Ectodermal cell (in vitro differentiated cells): Measurements from ENCODE around the gene IL6.

ENCODE experiments used
- H3K27ac ChIP-seq: 2 replicates; pipeline ENCODE4 v1.7.0; 2013; ENCODE audit warnings: mild to moderate bottlenecking, low read depth, low read length; ENCODE audit not compliant: insufficient read depth, poor library complexity, severe bottlenecking
- H3K27me3 ChIP-seq: 2 replicates; pipeline ENCODE4 v1.7.0; 2013; ENCODE audit warnings: mild to moderate bottlenecking, low read length; ENCODE audit not compliant: insufficient read depth, control insufficient read depth, poor library complexity, severe bottlenecking
- H3K36me3 ChIP-seq: one replicate; pipeline ENCODE4 v1.7.0; 2013; ENCODE audit warnings: low read length; ENCODE audit not compliant: control insufficient read depth, insufficient read depth
- H3K4me1 ChIP-seq: one replicate; pipeline ENCODE4 v1.7.0; 2013; ENCODE audit warnings: low read length; ENCODE audit not compliant: control insufficient read depth, insufficient read depth
- H3K4me3 ChIP-seq: 2 replicates; pipeline ENCODE4 v1.7.0; 2013; ENCODE audit warnings: low read depth, low read length, control low read depth; ENCODE audit not compliant: insufficient read depth
- H3K9me3 ChIP-seq: 2 replicates; pipeline ENCODE4 v1.7.0; 2013; ENCODE audit warnings: mild to moderate bottlenecking, low read length, moderate library complexity; ENCODE audit not compliant: control insufficient read depth
- WGBS, 2 experiments: methylation state at CpG; one replicate each; pipeline ENCODE4 v1.1.7; 2013; ENCODE audit warnings: missing lambda C conversion rate in 2 of 2; 5-methylcytosine and 5-hydroxymethylcytosine counted together

The IL6 gene

GRCh38 chr7:22751341-22751740 lies 24.3 kb downstream of the IL6 start:
- 0% methylated on average over 1 of the region's 1 CpG for WGBS, 2 experiments
- H3K27me3 ChIP-seq, result no peaks in the 10 kb centered on the region
- H3K36me3 ChIP-seq, result no peaks in the 10 kb centered on the region
- H3K4me1 ChIP-seq, result no peaks in the 10 kb centered on the region
- H3K27ac ChIP-seq, result no peak overlapping the region
- no peak overlapping the region for H3K4me3 ChIP-seq
- peaks cover 2% of the 10 kb centered on the region for H3K9me3 ChIP-seq

DNA sequence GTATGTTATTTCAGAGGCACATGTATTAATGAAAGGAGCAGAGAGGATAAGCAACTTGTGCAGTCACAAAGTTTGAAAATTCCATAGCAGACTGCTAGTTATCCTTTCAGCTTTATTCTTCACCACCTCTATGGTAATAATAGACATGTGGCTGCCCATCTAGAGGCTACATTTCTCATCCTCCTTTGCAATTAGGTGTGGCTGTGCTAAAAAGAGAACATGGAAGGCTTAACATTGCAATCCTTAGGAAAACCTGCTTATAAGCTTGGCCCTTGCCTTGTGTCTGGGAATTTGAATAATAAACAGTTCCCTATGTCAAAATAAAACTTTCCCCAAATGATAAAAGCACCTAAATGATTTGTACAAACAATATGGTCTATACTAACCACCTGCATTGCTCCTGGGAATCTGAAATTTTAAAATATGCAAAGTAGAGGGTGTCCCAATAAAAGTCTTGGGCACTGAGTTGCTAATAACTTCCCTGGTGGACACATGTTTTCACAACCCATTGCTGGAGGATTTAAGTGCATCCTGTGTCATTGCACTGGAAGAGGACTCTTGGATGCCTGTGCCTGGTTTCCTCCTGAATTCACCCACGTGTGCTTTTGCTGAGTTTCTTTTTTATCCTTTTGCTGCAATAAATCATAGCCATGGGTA lies 30.5 kb downstream of the IL6 start:
- H3K36me3 ChIP-seq, result no peaks in the 10 kb centered on the region
- H3K9me3 ChIP-seq, result peaks cover 2% of the 10 kb centered on the region
- no peaks in the 10 kb centered on the region for H3K27me3 ChIP-seq
- H3K4me1 ChIP-seq, result no peaks in the 10 kb centered on the region
- H3K4me3 ChIP-seq, result no peak overlapping the region
- no peak overlapping the region for H3K27ac ChIP-seq
- 74 to 83% methylated on average over 1 of the region's 1 CpG for WGBS, 2 experiments

DNA sequence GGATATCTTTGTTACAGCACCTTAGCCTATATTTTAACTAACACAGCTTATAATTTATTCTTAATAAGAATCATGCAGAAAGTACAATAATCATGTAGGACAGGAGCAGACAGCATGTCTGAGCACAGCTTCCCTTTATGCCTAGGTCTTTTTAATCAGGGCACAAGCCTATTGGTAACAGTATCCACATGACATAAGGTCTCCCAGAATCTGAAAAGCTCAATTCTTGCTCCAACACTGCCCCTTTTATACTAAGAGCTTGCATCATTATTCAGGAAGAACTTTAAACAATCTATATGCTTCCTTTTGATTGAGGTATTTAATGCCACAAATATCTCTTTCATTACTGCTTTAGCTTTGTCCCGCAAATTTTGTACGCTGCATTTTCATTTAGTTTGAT lies 31.6 kb downstream of the IL6 start:
- Histone ChIP-seq H3K27me3 (no peaks in the 10 kb centered on the region), H3K27ac (no peak overlapping the region), H3K4me1 (no peaks in the 10 kb centered on the region), H3K4me3 (no peak overlapping the region), H3K9me3 (peaks cover 2% of the 10 kb centered on the region), H3K36me3 (no peaks in the 10 kb centered on the region)
- 94 to 100% methylated on average over 2 of the region's 2 CpGs for WGBS, 2 experiments

DNA sequence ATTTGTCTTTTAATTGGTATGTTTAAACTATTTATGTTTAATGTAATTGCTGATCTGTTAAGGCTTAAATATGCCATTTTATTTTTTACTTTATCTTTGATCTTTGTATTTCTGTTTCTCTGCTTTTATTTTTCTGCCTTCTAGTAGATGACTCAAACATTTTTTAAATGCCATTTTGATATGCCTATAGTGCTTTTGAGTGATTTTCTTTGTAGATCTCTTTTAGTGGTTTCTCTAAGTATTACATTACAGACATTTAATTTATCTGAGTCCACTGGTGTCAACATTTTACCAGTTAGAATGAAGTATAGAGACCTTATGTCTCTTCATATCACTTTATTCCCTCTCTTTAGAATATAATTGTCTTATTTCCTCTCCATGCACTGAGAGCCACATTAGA lies 32.7 kb downstream of the IL6 start:
- H3K4me3 ChIP-seq, result no peak overlapping the region
- H3K4me1 ChIP-seq, result no peaks in the 10 kb centered on the region
- H3K9me3 ChIP-seq, result peaks cover 2% of the 10 kb centered on the region
- H3K36me3 ChIP-seq, result no peaks in the 10 kb centered on the region
- H3K27me3 ChIP-seq, result no peaks in the 10 kb centered on the region
- H3K27ac ChIP-seq, result no peak overlapping the region

DNA sequence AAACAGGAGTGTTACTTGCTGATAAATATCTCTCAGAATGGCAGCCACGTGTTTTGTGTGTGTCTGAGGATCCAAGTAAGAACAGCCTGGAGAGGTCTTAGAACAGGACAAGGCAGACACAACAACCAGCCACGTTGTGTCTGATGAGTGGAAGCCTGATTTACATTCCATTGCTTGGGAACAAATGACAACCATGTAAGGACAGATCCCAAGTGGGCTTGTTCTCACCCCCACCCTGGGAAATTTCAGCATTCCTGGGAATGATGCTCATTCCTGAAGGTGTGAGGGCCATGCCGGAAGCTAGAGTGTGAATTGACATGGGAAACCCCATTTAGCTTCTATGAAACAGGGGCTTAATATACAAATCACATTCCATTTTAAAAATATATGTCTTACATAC lies 35.9 kb downstream of the IL6 start:
- WGBS, 2 experiments, result 83 to 86% methylated on average over 3 of the region's 3 CpGs
- no peak overlapping the region for H3K27ac ChIP-seq
- no peak overlapping the region for H3K4me3 ChIP-seq
- no peaks in the 10 kb centered on the region for H3K27me3 ChIP-seq
- H3K4me1 ChIP-seq, result no peaks in the 10 kb centered on the region
- H3K36me3 ChIP-seq, result no peaks in the 10 kb centered on the region
- no peaks in the 10 kb centered on the region for H3K9me3 ChIP-seq

GRCh38 chr7:22765609-22766008 lies 38.6 kb downstream of the IL6 start:
- H3K4me3 ChIP-seq, result no peak overlapping the region
- H3K9me3 ChIP-seq, result no peaks in the 10 kb centered on the region
- no peaks in the 10 kb centered on the region for H3K36me3 ChIP-seq
- no peaks in the 10 kb centered on the region for H3K27me3 ChIP-seq
- no peaks in the 10 kb centered on the region for H3K4me1 ChIP-seq
- no peak overlapping the region for H3K27ac ChIP-seq
- 84 to 86% methylated on average over 4 of the region's 4 CpGs for WGBS, 2 experiments

DNA sequence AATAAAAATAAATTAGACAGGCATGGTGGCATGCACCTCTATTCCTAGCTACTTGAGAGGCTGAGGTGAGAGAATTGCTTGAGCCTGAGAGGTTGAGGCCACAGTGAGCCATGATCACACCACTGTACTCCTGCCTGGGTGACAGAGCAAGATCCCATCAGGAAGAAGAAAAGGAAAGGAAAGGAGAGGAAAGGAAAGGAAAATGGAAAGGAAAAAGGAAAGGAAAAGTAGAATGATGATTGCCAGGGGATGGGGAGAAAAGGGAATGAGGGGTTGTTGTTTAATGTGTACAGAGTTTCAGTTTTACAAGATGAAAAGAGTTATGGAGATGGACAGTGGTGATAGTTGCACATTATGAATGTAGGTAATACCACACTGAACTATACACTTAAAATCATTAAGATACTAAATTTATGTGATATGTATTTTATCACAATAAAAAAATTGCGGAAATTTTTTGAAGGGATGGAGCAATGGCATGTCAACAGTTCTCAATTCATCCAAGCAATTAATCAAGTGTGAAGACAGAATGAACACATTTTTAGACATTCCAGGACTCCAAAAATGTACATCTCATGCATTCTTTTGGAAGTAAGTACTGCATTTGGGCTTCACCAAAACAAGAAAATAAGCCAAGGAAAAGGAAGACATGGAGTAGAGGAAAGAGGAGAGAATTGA lies 44.3 kb downstream of the IL6 start:
- WGBS, 2 experiments, result 80% methylated on average over 1 of the region's 1 CpG; no CpG with 5 or more reads in 1 of the 2 experiments
- H3K27ac ChIP-seq, result no peak overlapping the region

DNA sequence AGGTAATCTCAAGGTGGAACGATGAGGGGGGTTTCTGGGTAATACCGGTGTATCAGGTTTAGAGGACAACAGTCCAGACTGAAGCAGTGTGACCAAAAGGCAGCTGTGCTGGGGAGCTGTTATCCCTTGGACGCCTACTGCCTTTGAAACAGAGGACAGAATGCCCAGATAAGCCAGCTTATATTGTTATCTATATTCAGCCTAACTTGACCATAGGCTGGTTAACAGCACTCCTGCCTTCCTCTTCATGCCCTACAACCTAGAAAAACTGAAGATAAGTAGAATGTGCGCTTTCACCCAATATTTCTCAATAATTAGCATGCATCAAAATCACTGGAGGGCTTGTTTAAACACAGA lies 44.9 kb downstream of the IL6 start:
- no peaks in the 10 kb centered on the region for H3K27me3 ChIP-seq
- H3K4me1 ChIP-seq, result no peaks in the 10 kb centered on the region
- no peak overlapping the region for H3K4me3 ChIP-seq
- WGBS, 2 experiments, result 89 to 93% methylated on average over 4 of the region's 4 CpGs
- no peaks in the 10 kb centered on the region for H3K9me3 ChIP-seq
- H3K27ac ChIP-seq, result no peak overlapping the region
- no peaks in the 10 kb centered on the region for H3K36me3 ChIP-seq

More for the DNA sequence above, 44.3 kb downstream of the IL6 start:
- H3K9me3 ChIP-seq, result no peaks in the 10 kb centered on the region
- no peaks in the 10 kb centered on the region for H3K4me1 ChIP-seq
- no peak overlapping the region for H3K4me3 ChIP-seq
- no peaks in the 10 kb centered on the region for H3K36me3 ChIP-seq
- no peaks in the 10 kb centered on the region for H3K27me3 ChIP-seq

DNA sequence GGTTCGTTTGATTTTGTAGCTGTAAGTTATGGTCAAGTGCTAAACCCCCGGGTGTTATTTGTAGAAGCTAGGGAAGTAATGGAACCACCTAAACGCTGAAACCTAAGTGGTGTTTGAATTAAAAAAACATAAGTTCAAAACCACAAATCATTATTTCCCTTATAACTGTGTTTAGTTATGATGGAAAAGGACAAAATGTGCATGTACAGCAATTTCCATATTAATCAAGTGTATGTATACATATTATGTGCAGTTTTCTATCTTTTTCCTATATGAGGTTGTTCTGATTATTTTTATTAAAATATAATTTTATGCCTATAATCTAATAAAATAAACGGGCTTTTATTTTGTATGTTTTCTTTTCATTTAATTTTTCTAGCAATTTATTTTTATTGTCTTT lies 45.9 kb downstream of the IL6 start:
- H3K4me3 ChIP-seq, result no peak overlapping the region
- H3K27ac ChIP-seq, result no peak overlapping the region
- no peaks in the 10 kb centered on the region for H3K27me3 ChIP-seq
- 85 to 94% methylated on average over 2 to 3 of the region's 4 CpGs for WGBS, 2 experiments
- H3K4me1 ChIP-seq, result no peaks in the 10 kb centered on the region
- no peaks in the 10 kb centered on the region for H3K9me3 ChIP-seq
- H3K36me3 ChIP-seq, result no peaks in the 10 kb centered on the region

- Histone ChIP-seq H3K27me3 (no peaks in the 10 kb centered on the region), H3K36me3 (no peaks in the 10 kb centered on the region), H3K4me3 (no peak overlapping the region), H3K27ac (no peak overlapping the region), H3K9me3 (no peaks in the 10 kb centered on the region), H3K4me1 (no peaks in the 10 kb centered on the region)
- 91 to 94% methylated on average over 4 of the region's 4 CpGs for WGBS, 2 experiments
These were observed 50.0 kb downstream of the IL6 start for GRCh38 chr7:22776964-22777363.
